GM04504 (cell line): Measurements from ENCODE around the gene AKIRIN2.
"Not testable (repeated sequence)": the region's sequence is repeated elsewhere in the genome, so short reads cannot be mapped to it uniquely, and the experiment has no call there.

Source experiments
- DNase-seq: peaks from one replicate; pipeline ENCODE4 v3.0.0-alpha.2; 2012; ENCODE audit warnings: low read depth

The AKIRIN2 gene

GRCh38 chr6:87687893-87688292 lies 14.1 kb downstream of the AKIRIN2 start:
- not testable (repeated sequence) for DNase-seq

DNA sequence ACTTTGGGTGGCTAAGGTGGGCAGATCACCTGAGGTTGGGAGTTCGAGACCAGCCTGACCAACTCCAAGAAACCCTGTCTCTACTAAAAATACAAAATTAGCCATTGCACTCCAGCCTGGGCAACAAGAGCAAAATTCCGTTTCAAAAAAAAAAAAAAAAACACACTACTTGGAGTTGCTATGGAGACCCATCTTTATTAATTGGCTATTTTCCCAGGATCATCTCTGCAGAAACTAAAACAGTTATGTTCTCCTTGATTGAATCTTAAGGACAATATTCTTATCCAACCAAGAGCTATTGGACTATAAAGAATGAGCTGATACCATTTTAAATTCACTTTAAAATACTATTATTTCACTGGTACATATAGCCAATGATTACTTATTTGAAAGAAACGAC lies 14.7 kb downstream of the AKIRIN2 start:
- DNase-seq: no peak

DNA sequence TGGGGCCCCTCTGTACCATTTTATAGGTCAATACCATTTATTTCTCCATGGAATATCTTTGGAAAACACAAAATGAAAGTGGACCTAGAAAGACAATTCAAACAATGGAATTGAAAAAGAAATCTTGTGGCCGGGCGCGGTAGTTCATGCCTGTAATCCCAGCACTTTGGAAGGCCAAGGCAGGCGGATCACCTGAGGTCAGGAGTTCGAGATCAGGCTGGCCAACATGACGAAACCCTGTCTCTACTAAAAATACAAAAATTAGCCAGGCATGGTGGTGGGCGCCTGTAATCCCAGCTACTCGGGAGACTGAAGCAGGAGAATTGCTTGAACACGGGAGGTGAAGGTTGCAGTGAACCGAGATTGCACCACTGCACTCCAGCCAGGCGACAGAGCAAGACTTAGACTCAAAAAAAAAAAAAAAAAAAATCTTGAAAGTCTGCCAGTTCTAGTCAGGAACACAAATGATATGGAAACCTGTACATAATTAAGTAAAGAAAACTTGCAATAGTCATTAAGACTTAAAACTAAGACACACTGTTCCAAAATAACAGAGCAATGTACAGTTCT lies 15.3 kb downstream of the AKIRIN2 start:
- not testable (repeated sequence) for DNase-seq

GRCh38 chr6:87684895-87685654 lies 17.0 kb downstream of the AKIRIN2 start:
- no peak for DNase-seq

DNA sequence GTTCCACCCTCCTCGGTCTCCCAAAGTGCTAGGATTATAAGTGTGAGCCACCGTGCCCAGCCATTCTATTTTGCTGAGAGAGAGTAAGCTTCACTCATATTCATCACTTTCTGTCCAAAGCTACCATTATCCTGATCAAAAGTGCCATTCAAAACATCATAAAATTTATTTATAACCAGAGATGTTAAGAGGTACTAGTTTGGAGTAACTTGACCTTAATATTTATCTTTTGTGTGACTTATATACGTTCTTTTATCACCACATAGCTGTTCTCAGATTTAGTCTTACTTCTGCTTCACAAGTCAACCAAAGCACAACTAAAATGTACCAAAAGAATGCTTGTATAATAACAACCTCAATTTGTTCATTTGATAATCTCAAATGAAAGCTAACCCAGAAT lies 18.1 kb downstream of the AKIRIN2 start:
- no peak for DNase-seq

DNA sequence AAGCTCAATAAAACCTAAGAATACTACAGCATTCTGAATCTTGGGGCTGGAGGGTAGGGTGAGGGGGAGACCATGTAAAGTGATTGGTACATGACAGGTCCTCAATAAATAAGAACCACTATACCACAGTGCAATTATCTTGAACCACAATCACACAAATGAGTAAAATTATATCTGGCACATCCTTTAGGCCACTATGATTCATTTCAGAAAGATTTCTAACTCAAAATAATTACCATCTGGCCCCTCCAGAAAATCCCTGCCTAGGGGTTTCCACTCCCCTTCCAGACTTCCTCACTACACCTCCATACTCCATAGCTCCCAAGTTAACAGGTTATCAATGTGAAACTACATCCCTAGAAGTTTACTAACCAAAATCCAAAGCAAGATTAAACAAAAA lies 19.7 kb downstream of the AKIRIN2 start:
- DNase-seq: no peak

DNA sequence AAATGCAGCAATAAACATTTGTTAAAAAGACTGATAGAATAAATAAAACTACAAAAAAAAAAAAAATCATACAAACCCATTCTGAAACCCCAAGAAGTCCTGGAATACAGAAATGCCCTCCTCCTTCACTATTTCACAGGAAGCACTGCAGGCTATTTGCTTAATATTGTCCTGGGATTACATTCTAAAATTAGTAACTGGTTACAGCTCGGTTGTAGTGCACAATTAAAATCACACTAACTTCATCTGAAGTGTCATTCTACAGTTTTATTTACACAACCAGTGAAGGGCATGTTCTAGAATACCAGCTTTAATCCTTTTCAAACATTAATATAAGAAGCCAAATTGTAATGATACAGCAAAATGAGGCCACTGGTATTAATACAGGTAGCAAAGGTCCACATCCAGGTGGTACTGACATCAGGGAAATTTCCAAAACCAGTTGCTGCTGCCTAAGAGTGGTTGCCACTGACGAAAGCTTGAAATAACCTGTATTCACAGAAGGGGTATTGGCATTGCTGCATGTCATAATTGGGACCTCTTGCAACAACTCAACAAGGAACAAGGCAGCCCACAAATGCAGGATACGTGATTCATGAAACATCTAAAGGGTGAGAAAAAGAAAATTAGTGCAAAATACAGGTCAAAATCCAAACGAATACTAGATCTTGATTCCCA lies 26.9 kb downstream of the AKIRIN2 start:
- DNase-seq: no peak

DNA sequence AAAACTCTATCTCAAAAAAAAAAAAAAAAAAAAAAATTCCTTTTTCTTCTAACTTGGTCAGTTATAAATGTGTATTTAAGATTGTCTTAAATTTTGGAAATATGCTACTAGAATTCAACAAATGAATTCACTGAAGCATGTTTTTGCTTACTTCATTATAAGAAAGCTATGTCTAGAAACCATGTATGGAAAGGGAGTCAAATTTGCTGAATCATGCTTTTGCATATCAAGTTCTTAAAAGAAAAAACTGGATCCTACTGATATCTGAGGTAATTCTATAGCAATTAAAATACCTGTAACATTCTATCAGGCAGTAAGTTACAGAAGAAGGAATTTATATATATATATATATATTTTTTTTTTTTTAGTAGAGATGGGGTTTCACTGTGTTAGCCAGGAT lies 27.7 kb downstream of the AKIRIN2 start:
- DNase-seq: no peak

- no peak for DNase-seq
Measured at GRCh38 chr6:87673237-87673636, 28.8 kb downstream of the AKIRIN2 start.

DNA sequence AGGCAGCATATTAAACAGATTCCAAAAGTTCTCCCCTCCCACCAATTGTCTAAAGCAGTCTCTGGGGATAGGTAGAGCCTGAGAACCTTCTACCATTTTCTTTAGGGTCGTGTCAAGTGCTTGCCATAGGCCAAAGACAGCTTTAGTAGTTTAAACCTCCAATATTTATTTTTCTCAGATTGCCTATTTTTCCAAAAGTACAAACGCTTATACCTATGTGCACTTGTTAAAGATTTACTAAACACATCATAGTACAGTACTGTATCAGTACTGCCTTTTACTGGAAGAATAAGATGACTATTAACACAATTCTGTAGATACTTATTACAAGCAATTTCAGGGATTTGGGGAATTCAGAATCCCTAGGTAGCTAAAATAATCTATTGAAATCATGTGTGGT lies 29.4 kb downstream of the AKIRIN2 start:
- no peak for DNase-seq

DNA sequence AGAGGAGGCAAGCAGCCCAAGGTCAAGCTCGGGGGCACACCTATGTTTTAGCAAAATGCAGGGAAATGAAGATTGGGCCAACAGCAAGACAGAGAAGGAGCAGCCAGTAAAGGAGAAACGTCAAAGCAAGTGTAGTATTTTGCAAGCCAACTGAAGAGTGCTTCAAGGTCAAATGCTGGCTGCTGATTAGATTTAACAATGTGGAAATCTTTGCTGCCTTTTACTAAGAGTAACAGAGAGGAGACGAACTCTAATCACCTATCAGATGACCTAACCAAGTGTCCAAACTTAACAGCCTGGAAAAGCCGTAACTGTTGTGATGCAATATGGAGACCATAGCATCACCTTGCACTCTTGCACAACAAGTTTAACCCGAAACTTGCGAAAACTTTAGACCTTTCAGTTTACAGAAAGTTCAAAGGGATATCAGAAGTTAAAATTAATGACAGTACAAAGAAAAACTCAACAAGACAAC lies 30.4 kb downstream of the AKIRIN2 start:
- no peak for DNase-seq

GRCh38 chr6:87670707-87671106 lies 31.3 kb downstream of the AKIRIN2 start:
- DNase-seq: no peak

DNA sequence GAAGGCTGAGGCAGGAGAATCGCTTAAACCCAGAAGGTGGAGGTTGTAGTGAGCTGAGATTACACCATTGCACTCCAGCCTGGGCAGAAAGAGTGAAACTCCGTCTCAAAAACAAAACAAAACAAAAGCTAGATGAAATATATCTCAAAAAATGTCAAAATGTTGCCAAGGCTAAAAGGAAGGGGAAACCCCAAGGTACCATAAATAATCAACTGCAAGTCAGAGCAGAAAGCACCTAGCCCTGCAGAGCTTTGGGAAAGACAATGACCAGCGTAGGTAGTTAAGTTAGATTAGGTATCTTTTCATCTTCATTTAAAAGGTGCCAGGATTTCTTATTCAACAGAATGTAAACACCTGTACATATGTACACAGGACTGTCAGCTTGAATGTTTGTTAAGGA lies 33.0 kb downstream of the AKIRIN2 start:
- no peak for DNase-seq

- DNase-seq: no peak
Measured at GRCh38 chr6:87668013-87668412, 34.0 kb downstream of the AKIRIN2 start.

DNA sequence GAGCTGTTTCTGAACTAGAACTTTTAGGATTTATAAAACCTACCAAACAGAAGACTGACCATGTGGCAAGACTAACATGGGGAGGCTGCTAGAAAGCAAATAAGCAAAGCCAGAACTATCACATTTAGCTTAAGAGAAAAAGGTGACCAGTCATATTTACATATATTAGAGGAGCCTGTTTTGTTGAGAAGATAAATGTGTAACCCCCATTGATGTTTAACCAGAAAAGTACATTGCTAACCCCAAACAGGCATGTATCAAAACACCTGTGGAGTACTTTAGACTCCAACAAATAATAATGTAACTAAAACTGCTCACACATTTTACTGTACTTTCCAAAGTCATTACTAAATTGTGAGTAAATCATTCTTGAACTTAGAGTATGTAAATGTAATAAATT lies 35.0 kb downstream of the AKIRIN2 start:
- DNase-seq: no peak

DNA sequence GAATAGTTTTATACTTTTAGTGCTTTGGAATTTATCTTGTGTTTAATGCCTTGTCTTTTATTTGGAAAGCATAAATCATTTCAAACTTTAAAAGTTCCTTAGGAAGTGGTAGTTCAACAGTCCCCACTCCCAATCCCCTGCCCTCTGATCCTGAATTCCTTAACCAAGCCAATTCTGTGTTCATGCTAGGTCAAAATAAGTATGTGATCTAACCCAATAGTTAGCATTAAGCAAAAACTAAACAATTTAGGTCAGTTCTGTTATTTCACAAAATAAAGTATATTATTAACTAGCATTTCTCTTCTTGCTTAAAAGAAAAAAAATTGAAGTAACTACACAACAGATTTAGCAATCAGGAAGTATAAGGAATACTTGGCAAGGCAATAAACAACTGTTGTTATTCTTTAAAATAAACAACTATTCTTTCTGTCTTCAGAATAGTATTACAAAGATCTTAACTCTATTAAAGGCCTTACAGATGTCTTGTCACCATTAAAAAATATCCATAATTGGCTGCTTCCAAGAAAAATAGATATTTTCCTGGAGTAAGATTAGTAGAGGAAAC lies 37.0 kb downstream of the AKIRIN2 start:
- DNase-seq: no peak

DNA sequence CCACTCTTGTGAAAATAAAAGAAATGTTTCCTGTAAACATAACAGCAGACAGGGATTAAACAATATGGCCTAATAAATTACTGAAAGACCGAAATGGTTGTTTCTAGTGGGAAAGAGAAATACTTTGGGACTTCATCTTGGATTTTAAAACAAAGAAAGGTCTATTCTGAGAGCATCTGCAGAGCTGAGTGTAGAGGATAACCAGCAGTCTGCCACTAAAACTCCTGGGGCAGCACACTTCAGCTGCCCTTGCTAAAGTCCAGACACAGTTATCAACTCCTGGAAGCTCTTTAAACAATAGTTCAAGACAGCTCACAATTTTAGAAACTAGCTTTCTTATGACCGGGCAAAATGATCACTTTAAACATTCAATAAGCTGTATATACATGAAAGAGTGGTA lies 38.6 kb downstream of the AKIRIN2 start:
- no peak for DNase-seq

GRCh38 chr6:87661503-87661902 lies 40.5 kb downstream of the AKIRIN2 start:
- no peak for DNase-seq

DNA sequence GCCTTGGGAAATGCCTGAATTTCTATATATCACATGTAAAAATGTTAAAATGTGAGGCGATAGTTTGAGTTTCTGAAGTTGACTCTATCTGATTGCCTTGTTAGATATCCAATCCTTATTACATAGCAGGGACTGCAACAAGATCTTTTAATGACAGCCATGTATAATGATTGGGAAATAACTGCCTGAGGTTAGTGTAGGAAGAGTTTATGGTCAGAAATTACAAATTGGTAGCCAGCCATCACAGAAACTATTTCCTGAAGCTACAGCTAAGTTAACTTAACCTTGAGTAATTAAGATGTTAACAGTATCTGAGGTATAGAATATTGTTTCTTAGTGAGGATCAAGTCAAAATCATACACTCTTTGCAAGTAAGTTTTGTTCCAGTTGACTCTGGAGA lies 41.0 kb downstream of the AKIRIN2 start:
- peak; percentile 35 for DNase-seq

- DNase-seq: peak; percentile 61
Measured at GRCh38 chr6:87660226-87660911, 41.7 kb downstream of the AKIRIN2 start.

DNA sequence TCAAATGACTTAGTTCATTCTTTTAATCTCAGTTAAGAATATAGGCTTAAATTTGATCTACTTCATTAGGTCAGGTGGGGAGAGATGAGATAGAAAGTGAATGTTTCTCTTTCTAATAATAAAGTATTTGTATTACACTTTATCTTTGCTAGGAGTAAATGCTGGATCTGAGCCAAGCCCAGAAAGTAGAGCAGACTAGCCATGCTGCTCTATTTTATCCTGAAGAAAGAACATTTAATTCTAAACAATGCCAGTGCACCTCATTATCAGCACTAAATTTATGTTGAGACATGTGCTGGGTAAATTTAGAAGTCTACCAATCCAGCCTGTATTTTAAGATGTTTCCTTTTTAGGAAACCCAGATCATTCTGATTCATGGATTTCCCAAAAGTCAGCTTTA lies 43.5 kb downstream of the AKIRIN2 start:
- DNase-seq: no peak

DNA sequence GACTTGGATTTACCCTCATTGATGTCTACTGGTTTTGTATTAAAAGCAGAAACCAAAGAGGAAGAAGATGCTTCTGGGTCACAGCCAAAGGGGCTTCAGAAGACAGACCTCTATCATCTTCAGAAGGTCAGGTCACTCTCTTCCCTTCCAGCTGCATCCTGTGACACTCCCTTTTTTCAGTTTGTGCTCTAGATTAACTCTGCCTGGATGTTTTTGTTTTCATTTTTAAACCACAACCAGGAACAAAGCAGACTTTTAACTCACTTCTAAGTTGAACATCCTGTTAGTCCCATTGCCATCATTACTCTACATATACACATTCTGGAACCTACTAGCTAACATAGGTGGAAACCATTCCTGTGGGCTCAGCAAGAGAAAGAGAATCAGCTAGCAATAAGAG lies 45.2 kb downstream of the AKIRIN2 start:
- DNase-seq: no peak
